ENCODE results near the gene OR2AG2.

GRCh38 chr11:6733326-6734275 is 38.2 kb downstream of the OR2AG2 start:
- no peak for TF ChIP-seq CTCF (IDR thresholded peaks at IDR 0.05)
- TF ChIP-seq EZH2 (IDR thresholded peaks at IDR 0.05; ENCODE audit: borderline replicate concordance, insufficient read depth, low read depth, low read length, poor library complexity, severe bottlenecking), result no peak
